ENCODE measurements around the gene CLEC20A.

CLEC20A gene

DNA sequence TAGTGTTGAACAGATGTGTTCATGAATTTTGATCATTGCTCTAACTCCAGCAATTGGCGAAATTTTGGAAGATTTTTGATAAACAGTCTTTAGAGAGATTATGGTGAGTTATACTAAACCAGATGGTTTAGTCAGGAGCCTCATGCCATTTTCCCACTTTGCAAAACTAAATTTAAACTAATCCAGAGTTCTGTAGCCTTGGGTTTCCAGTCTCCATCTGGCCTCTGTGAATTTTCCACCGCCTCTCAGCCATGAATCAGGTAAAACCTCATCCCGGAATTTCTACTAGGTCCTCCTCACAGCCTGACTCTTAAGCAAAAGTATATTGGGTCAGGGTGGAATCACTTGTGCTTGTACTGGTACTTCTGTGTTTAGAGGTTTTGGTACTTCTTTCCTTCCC, 44.8 kb downstream of the CLEC20A start:
- no peaks in the 10 kb centered on the region for H3K4me1 ChIP-seq (ENCODE audit: control insufficient read depth, insufficient read depth, low read length)
- ChIA-PET CTCF (no interaction called here), POLR2A (no interaction called here)
- no peak overlapping the region for H3K27ac ChIP-seq (ENCODE audit: extremely low read depth, low read depth, low read length)
- peaks cover 3 to 5% of the 10 kb centered on the region in 2 experiments; a peak in 2 of 3 replicates for H3K36me3 ChIP-seq (ENCODE audit: control insufficient read depth in 2 of 2, insufficient read depth in 1 of 2, low read length in 2 of 2)
- TF ChIP-seq ZNF449 (tag by site-specific recombination; IDR thresholded peaks at IDR 0.05) (no peak), ZBTB48 (tag by site-specific recombination; IDR thresholded peaks at IDR 0.05) (no peak), ZNF670 (tag by site-specific recombination; IDR thresholded peaks at IDR 0.05; ENCODE audit: low read depth) (no peak), ZNF580 (tag by site-specific recombination; IDR thresholded peaks at IDR 0.05) (no peak)
- no peak overlapping the region for H3K4me3 ChIP-seq (ENCODE audit: low read depth, low read length)
- H3K9me3 ChIP-seq (ENCODE audit: control insufficient read depth, insufficient read depth, low read depth, low read length) = no peaks in the 10 kb centered on the region

GRCh38 chr1:178451529-178451928, 45.2 kb downstream of the CLEC20A start:
- H3K4me1 ChIP-seq (ENCODE audit: control insufficient read depth, insufficient read depth, low read length) = no peaks in the 10 kb centered on the region
- TF ChIP-seq ZNF292 (tag by site-specific recombination; IDR thresholded peaks at IDR 0.05; ENCODE audit: borderline replicate concordance, low read depth) (no peak), ZNF324 (tag by site-specific recombination; IDR thresholded peaks at IDR 0.05) (no peak), ZNF350 (tag by site-specific recombination; IDR thresholded peaks at IDR 0.05) (no peak), KLF7 (tag by site-specific recombination; IDR thresholded peaks at IDR 0.05; ENCODE audit: borderline replicate concordance) (no peak)
- TF ChIP-seq, protein P1, sequence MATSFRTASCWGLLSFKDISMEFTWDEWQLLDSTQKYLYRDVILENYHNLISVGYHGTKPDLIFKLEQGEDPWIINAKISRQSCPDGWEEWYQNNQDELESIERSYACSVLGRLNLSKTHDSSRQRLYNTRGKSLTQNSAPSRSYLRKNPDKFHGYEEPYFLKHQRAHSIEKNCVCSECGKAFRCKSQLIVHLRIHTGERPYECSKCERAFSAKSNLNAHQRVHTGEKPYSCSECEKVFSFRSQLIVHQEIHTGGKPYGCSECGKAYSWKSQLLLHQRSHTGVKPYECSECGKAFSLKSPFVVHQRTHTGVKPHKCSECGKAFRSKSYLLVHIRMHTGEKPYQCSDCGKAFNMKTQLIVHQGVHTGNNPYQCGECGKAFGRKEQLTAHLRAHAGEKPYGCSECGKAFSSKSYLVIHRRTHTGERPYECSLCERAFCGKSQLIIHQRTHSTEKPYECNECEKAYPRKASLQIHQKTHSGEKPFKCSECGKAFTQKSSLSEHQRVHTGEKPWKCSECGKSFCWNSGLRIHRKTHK (tag by site-specific recombination; IDR thresholded peaks at IDR 0.05) = no peak
- peaks cover 3 to 5% of the 10 kb centered on the region in 2 experiments; a peak in 2 of 3 replicates for H3K36me3 ChIP-seq (ENCODE audit: control insufficient read depth in 2 of 2, insufficient read depth in 1 of 2, low read length in 2 of 2)
- no peak overlapping the region for H3K4me3 ChIP-seq (ENCODE audit: low read depth, low read length)
- H3K27ac ChIP-seq (ENCODE audit: extremely low read depth, low read depth, low read length) = no peak overlapping the region
- POLR2A ChIA-PET = no interaction called here
- no peaks in the 10 kb centered on the region for H3K9me3 ChIP-seq (ENCODE audit: control insufficient read depth, insufficient read depth, low read depth, low read length)
- CTCF ChIA-PET = no interaction called here

GRCh38 chr1:178450871-178451270, 45.9 kb downstream of the CLEC20A start:
- Histone ChIP-seq H3K27ac (ENCODE audit: extremely low read depth, low read depth, low read length) (no peak overlapping the region), H3K4me3 (ENCODE audit: low read depth, low read length) (no peak overlapping the region), H3K4me1 (ENCODE audit: control insufficient read depth, insufficient read depth, low read length) (no peaks in the 10 kb centered on the region), H3K36me3 (ENCODE audit: control insufficient read depth in 2 of 2, insufficient read depth in 1 of 2, low read length in 2 of 2) (peaks cover 3 to 5% of the 10 kb centered on the region in 2 experiments; a peak in 2 of 3 replicates), H3K9me3 (ENCODE audit: control insufficient read depth, insufficient read depth, low read depth, low read length) (no peaks in the 10 kb centered on the region)
- ChIA-PET CTCF (no interaction called here), POLR2A (no interaction called here)
- TF ChIP-seq KLF17 (tag by site-specific recombination; IDR thresholded peaks at IDR 0.05) = no peak
- no peak for TF ChIP-seq ZNF48 (tag by site-specific recombination; IDR thresholded peaks at IDR 0.05)
- TF ChIP-seq, protein P2, sequence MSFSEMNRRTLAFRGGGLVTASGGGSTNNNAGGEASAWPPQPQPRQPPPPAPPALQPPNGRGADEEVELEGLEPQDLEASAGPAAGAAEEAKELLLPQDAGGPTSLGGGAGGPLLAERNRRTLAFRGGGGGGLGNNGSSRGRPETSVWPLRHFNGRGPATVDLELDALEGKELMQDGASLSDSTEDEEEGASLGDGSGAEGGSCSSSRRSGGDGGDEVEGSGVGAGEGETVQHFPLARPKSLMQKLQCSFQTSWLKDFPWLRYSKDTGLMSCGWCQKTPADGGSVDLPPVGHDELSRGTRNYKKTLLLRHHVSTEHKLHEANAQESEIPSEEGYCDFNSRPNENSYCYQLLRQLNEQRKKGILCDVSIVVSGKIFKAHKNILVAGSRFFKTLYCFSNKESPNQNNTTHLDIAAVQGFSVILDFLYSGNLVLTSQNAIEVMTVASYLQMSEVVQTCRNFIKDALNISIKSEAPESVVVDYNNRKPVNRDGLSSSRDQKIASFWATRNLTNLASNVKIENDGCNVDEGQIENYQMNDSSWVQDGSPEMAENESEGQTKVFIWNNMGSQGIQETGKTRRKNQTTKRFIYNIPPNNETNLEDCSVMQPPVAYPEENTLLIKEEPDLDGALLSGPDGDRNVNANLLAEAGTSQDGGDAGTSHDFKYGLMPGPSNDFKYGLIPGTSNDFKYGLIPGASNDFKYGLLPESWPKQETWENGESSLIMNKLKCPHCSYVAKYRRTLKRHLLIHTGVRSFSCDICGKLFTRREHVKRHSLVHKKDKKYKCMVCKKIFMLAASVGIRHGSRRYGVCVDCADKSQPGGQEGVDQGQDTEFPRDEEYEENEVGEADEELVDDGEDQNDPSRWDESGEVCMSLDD (tag by site-specific recombination; IDR thresholded peaks at IDR 0.05) = no peak
- TF ChIP-seq ZNF747 (tag by site-specific recombination; IDR thresholded peaks at IDR 0.05) = no peak
- TF ChIP-seq ZFP69B (tag by site-specific recombination; IDR thresholded peaks at IDR 0.05) = no peak
- TF ChIP-seq ZSCAN30 (tag by site-specific recombination; IDR thresholded peaks at IDR 0.05) = no peak
- TF ChIP-seq, protein P3, sequence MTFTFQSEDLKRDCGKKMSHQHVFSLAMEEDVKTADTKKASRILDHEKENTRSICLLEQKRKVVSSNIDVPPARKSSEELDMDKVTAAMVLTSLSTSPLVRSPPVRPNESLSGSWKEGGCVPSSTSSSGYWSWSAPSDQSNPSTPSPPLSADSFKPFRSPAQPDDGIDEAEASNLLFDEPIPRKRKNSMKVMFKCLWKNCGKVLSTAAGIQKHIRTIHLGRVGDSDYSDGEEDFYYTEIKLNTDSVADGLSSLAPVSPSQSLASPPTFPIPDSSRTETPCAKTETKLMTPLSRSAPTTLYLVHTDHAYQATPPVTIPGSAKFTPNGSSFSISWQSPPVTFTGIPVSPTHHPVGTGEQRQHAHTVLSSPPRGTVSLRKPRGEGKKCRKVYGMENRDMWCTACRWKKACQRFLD (tag by site-specific recombination; IDR thresholded peaks at IDR 0.05) = no peak
- no peak for TF ChIP-seq ZNF785 (tag by site-specific recombination; IDR thresholded peaks at IDR 0.05)
- TF ChIP-seq ZNF394 (tag by site-specific recombination; IDR thresholded peaks at IDR 0.05; ENCODE audit: borderline replicate concordance) = no peak
- no peak for TF ChIP-seq ZNF585B (tag by site-specific recombination; IDR thresholded peaks at IDR 0.05)
- TF ChIP-seq GLIS2 (tag by site-specific recombination; IDR thresholded peaks at IDR 0.05) = no peak
- TF ChIP-seq ZBTB7A (tag by site-specific recombination; IDR thresholded peaks at IDR 0.05; ENCODE audit: low read depth) = no peak
- TF ChIP-seq ZNF626 (tag by site-specific recombination; IDR thresholded peaks at IDR 0.05) = no peak
